OCI-LY1 (cell line): ENCODE data around the gene SAMD8.

Source experiments
- H2AFZ ChIP-seq: fragments of 200-600 bp; sonication (generic), shearing (Covaris generic); 2 replicates; pipeline ENCODE4 v1.6.0; 2014; ENCODE audit warnings: antibody characterized with exemption, mild to moderate bottlenecking, low read length
- H3F3A ChIP-seq: fragments of 200-600 bp; sonication (generic), shearing (Covaris generic); 2 replicates; pipeline ENCODE4 v1.6.0; 2014; ENCODE audit warnings: mild to moderate bottlenecking, antibody characterized with exemption, low read length, moderate library complexity; ENCODE audit not compliant: insufficient read depth
- H3K27ac ChIP-seq: fragments of 200-600 bp; sonication (generic); 2 replicates; pipeline ENCODE4 v1.5.1; 2014; ENCODE audit warnings: low read length, mixed run types, mild to moderate bottlenecking, low read depth; ENCODE audit not compliant: poor library complexity, severe bottlenecking
- H3K27me3 ChIP-seq: fragments of 200-600 bp; sonication (generic); 2 replicates; pipeline ENCODE4 v1.6.0; 2014; ENCODE audit warnings: antibody characterized with exemption, mild to moderate bottlenecking, low read length, moderate library complexity; ENCODE audit not compliant: insufficient read depth
- H3K36me3 ChIP-seq: fragments of 200-600 bp; sonication (generic); 2 replicates; pipeline ENCODE4 v1.6.1; 2014; ENCODE audit warnings: mild to moderate bottlenecking, antibody characterized with exemption, low read length, moderate library complexity, mixed read lengths; ENCODE audit not compliant: insufficient read depth
- H3K4me1 ChIP-seq: fragments of 200-600 bp; sonication (generic); 2 replicates; pipeline ENCODE4 v1.5.1; 2014; ENCODE audit warnings: mild to moderate bottlenecking, low read length, moderate library complexity; ENCODE audit not compliant: insufficient read depth, severe bottlenecking
- H3K4me2 ChIP-seq: fragments of 200-600 bp; sonication (generic), shearing (Covaris generic); 2 replicates; pipeline ENCODE4 v1.6.1; 2014; ENCODE audit warnings: low read length
- H3K4me3 ChIP-seq: fragments of 200-600 bp; sonication (generic); 2 replicates; pipeline ENCODE4 v1.5.1; 2014; ENCODE audit warnings: low read length, low read depth, mild to moderate bottlenecking, mixed read lengths; ENCODE audit not compliant: poor library complexity, severe bottlenecking
- H3K79me2 ChIP-seq: fragments of 200-600 bp; shearing (Covaris generic); 2 replicates; pipeline ENCODE4 v1.6.1; 2016; ENCODE audit warnings: mixed run types, low read length, mixed read lengths; ENCODE audit not compliant: insufficient read depth
- H3K9ac ChIP-seq: fragments of 200-600 bp; sonication (generic), shearing (Covaris generic); 2 replicates; pipeline ENCODE4 v1.6.1; 2014; ENCODE audit warnings: mild to moderate bottlenecking, low read length, mixed read lengths
- H3K9me2 ChIP-seq: fragments of 200-600 bp; sonication (generic), shearing (Covaris generic); 2 replicates; pipeline ENCODE4 v1.6.1; 2014; ENCODE audit warnings: low read depth, mild to moderate bottlenecking, low read length, mixed read lengths
- H3K9me3 ChIP-seq: fragments of 200-600 bp; shearing (Covaris generic); 2 replicates; pipeline ENCODE4 v1.6.1; 2014; ENCODE audit warnings: low read length, mixed read lengths
- H4K20me1 ChIP-seq: fragments of 200-600 bp; sonication (generic), shearing (Covaris generic); 2 replicates; pipeline ENCODE4 v1.6.0; 2016; ENCODE audit warnings: mild to moderate bottlenecking, low read length; ENCODE audit not compliant: insufficient read depth
- CTCF ChIP-seq: fragments of 200-600 bp; sonication (generic), shearing (Covaris generic); IDR thresholded peaks from 2 replicates; pipeline ENCODE4 v1.5.1; 2017; ENCODE audit warnings: mild to moderate bottlenecking, antibody characterized with exemption, low read length, moderate library complexity, mixed read lengths
- EZH2 ChIP-seq: fragments of 200-600 bp; sonication (generic), shearing (Covaris generic); IDR thresholded peaks from 2 replicates; pipeline ENCODE4 v1.8.0; 2017; ENCODE audit warnings: borderline replicate concordance, mixed run types, mild to moderate bottlenecking, antibody characterized with exemption, low read length, moderate library complexity, mixed read lengths

Gene SAMD8

GRCh38 chr10:75223507-75223906, 112.1 kb downstream of the SAMD8 start:
- Histone ChIP-seq H3K36me3 (peaks cover 89% of the 10 kb centered on the region), H3K9me2 (no peaks in the 10 kb centered on the region), H3F3A (0 out of 2 replicates have a peak, but pooled peaks cover 4% of the 10 kb centered on the region), H3K9me3 (no peaks in the 10 kb centered on the region), H3K27ac (no peak overlapping the region), H3K79me2 (peaks cover 27% of the 10 kb centered on the region), H3K27me3 (no peaks in the 10 kb centered on the region), H3K4me3 (no peak overlapping the region), H4K20me1 (no peaks in the 10 kb centered on the region), H3K4me2 (no peak overlapping the region), H3K9ac (no peak overlapping the region), H3K4me1 (peaks cover 25% of the 10 kb centered on the region), H2AFZ (no peak overlapping the region)
- TF ChIP-seq EZH2 (no peak), CTCF (no peak)

DNA sequence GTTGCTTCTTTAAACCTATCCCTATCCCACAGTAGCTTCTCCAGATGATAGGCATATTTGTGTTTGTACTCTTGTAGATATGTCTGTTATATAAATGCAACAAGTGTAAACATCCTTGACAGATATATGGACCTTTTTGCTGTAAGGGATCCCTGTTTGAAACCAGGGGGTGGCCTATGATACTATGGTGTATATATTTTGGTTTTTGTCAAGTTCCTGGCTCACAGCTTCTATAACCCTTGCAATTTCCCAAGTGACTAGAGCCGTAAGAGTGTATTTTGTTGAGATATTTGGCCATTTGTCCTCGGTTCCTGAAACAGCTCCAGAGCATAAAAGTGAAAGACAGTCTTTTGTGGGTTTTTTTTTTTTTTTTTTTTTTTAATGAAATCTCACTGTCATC, 114.6 kb downstream of the SAMD8 start:
- no peak overlapping the region for H3K4me2 ChIP-seq
- peaks cover 95% of the 10 kb centered on the region for H3K36me3 ChIP-seq
- H3K79me2 ChIP-seq = peaks cover 27% of the 10 kb centered on the region
- no peaks in the 10 kb centered on the region for H3K27me3 ChIP-seq
- 0 out of 2 replicates have a peak, but pooled peaks cover 10% of the 10 kb centered on the region for H3F3A ChIP-seq
- no peak overlapping the region for H3K9ac ChIP-seq
- no peak for TF ChIP-seq CTCF
- no peak for TF ChIP-seq EZH2
- H3K27ac ChIP-seq = no peak overlapping the region
- H4K20me1 ChIP-seq = no peaks in the 10 kb centered on the region
- no peaks in the 10 kb centered on the region for H3K9me3 ChIP-seq
- peaks cover 25% of the 10 kb centered on the region for H3K4me1 ChIP-seq
- H3K9me2 ChIP-seq = no peaks in the 10 kb centered on the region
- no peak overlapping the region for H2AFZ ChIP-seq
- no peak overlapping the region for H3K4me3 ChIP-seq

DNA sequence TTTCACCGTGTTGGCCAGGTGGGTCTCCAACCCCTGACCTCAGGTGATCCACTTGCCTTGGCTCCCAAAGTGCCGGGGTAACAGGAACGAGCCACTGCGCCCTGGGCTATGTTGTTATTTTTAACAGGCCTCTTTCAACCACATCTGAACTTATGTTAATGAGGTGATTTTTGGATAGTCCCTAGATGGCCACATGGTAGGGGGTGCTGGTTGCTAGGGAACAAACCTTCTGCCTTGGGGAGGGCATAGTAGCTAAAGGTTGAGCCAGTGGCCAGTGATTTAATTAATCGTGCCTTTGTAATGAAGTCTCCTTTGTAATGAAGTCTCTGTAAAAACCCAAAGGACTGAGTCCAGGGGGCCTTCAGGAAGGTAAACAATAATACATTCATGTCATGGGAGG, 115.2 kb downstream of the SAMD8 start:
- Histone ChIP-seq H3K9me2 (no peaks in the 10 kb centered on the region), H3K79me2 (peaks cover 27% of the 10 kb centered on the region), H4K20me1 (no peaks in the 10 kb centered on the region), H2AFZ (no peak overlapping the region), H3K36me3 (peaks cover 95% of the 10 kb centered on the region), H3K27ac (no peak overlapping the region), H3K4me2 (no peak overlapping the region), H3K4me3 (no peak overlapping the region), H3K9me3 (no peaks in the 10 kb centered on the region), H3F3A (0 out of 2 replicates have a peak, but pooled peaks cover 10% of the 10 kb centered on the region), H3K27me3 (no peaks in the 10 kb centered on the region), H3K4me1 (peaks cover 25% of the 10 kb centered on the region), H3K9ac (no peak overlapping the region)
- no peak for TF ChIP-seq CTCF
- TF ChIP-seq EZH2 = no peak
